GM18867 (cell line): ENCODE results near the gene CSNK1A1.
"Not testable (repeated sequence)": the region's sequence is repeated elsewhere in the genome, so short reads cannot be mapped to it uniquely, and the experiment has no call there.

Source experiments
- ATAC-seq: cut with Tn5 transposase; IDR thresholded peaks from one replicate; pipeline ENCODE4 v1.9.1; 2021; ENCODE audit warnings: mild to moderate bottlenecking, moderate library complexity; ENCODE audit not compliant: unreplicated experiment

CSNK1A1 gene

DNA sequence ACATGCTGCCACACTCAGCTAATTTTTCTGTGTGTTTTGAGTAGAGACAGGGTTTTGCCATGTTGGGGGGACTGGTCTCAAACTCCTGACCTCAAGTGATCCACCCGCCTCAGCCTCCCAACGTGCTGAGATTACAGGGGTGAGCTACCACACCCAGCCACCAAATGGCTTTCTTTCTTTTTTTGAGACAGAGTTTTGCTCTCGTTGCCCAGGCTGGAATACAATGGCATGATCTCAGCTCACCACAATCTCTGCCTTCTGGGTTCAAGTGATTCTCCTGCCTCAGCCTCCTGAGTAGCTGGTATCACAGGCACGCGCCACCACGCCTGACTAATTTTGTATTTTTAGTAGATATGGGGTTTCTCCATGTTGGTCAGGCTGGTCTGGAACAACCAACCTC is 15.5 kb downstream of the CSNK1A1 start:
- ATAC-seq: not testable (repeated sequence)

DNA sequence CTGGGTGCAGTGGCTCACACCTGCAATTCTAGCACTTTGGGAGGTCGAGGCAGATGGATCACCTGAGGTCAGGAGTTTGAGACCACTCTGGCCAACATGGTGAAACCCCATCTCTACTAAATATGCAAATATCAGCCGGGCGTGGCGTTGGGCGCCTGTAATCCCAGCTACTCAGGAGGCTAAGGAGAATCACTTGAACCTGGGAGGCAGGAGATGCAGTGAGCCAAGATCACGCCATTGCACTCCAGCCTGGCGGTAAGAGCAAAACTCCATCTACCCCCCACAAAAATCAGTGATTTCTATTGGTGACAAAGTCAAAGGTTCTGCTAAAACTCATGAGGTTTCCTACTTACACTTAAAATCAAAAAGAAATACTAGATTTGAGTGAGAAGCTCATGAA is 18.8 kb downstream of the CSNK1A1 start:
- no peak for ATAC-seq

DNA sequence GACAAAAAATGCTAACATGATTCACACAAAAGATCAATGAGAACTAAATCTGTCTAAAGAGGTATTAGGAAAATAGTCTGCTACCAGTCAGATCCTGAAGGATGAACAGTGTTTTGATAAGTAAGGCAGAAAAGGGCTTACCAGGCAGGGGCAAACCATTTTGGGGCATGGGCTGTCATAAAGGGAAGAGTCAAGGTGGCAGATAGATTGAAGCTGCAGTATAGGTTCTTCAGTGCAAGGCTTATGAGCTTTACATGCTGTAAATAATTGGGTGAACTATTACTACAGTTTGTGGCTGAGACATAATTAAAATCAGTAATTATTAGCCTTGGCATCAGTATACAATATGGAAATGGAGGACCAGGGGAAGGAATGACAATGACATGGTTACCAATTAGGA is 21.8 kb downstream of the CSNK1A1 start:
- ATAC-seq: no peak

DNA sequence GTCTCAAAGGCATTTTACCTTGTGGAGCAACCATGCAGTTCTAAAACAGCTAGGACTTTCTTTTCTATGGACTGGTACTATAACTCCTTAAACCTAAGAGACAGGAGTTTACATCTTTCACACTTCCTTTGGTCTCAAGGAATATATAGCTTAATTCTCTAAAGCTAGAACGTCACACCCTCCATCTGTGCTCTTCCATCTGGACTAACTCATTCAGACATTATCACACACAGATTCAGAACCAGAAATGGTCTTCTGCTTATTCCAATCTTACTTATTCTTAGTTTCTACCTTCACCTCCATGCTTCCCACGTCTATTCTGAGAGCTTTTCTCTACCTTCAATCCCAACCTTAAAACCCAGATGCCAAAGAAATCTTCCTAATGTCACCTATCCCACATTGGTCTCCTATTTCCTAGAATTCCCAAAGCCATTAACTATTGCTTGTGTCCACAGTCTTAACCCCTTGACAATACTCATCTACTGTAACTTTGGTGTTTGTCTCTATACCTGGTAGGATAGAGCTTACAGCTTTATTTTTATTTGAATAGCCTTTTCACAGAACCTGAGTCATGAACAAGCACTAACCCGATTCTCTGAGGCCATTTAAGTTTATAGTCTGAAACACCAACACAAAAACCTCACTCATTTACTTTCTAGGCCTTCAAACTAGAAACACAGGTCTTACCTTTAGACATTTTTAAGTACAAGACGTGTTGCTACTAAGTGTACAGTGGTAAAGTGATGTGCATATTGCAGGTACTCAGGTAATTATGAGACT is 22.8 kb downstream of the CSNK1A1 start:
- ATAC-seq: no peak

DNA sequence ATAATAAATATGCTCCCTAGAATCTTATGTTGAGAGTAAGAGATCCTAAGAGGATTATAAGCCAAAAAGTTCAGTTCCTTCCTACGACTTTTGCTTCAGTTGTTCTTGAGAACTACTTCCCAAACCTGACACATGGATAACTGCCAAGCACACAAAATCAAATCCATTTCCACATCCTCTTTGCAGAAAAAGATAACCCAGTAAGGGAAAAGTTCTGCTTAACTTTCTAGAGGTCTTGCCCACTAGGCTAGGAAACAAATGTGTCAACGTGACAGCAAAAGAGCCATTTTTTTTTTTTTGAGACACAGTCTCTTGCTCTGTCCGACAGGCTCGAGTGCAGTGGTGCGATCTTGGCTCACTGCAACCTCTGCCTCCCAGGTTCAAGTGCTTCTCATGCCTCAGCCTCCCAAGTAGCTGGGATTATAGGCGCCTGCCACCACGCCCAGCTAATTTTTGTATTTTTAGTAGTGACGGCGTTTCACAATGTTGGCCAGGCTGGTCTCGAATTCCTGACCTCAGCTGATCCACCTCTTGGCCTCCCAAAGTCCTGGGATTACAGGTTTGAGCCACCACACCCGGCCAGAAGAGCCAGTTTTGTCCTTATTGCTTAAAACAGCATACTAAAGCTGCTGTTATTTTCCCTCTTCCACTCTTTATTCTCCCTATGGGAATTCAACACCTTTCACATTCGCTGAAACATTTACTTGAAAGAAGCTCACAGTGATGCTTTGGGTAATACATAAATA is 24.2 kb downstream of the CSNK1A1 start:
- no peak for ATAC-seq

DNA sequence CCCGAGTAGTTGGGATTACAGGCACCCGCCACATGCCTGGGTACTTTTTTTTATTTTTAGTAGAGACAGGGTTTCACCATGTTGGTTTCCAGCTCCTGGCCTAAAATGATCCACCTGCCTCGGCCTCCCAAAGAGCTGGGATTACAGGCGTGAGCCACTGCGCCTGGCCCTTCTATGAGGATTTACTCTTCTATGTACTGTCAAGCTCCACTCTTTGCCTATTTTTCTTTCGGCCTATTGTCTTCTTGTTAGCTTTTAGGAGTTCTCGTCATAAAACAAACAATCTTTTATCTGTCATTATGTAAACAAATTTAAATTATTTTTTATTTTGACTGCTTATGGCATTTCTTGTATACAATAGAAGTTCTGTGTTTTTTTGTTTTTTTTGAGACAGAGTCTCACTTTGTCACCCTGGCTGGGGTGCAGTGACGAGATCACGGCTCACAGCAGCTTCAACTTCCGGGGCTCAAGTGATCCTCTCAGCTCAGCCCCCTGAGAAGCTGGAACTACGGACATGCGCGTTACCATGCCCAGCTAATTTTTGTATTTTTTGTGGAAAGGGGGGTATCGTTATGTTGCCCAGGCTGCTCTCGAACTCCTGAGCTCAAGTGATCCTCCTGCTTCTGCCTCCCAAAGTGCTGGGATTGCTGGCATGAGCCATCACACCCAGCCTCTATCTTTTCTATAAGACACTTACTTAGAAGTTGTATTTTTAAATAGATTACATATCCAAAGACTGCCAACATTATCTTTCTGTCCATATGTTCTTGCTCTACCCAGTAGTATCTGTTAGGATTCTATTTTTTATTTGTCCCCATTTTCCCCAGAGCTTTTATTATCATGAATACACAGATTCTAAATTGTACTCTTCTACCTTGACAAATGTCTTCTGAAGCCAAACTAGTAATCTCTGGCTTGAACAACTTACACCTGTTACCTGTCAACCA is 29.2 kb downstream of the CSNK1A1 start:
- ATAC-seq: no peak

DNA sequence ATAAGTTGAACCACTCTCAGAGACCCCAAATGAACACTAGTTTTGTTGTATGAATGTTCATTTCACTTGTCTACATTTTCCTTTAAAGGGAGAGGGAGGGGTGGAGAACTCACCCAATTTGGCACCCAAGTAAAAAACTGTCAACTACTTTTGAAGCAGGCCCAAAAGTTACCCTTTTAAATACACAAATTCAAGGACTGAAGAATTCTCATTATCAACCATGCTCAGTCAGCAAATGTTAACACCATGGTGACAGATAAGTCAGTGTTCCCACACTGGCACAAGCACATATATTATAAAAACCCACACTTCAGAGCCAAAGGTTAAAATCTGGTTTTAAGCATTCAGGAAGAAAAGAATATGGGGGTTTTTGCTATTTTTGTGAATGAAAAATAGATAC is 31.6 kb downstream of the CSNK1A1 start:
- ATAC-seq: no peak

DNA sequence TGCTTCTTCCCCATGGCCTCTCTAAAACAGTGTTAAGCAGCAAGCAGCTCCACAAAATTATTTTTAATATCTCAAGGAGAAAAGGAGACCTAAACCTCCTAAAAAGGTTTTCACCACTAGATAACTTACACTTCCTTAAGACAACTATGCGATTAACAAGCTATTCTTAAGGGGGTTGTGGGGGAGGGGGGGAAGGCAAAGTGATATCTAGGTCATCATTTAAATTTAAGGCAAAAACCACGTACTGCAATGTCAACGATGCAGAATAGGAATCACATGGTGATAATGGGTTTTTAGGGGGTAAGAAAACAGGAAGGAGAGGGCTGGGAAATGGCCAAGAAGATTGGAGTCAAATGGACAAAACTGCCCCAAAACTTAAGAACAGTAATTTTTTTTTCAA is 32.6 kb downstream of the CSNK1A1 start:
- no peak for ATAC-seq

DNA sequence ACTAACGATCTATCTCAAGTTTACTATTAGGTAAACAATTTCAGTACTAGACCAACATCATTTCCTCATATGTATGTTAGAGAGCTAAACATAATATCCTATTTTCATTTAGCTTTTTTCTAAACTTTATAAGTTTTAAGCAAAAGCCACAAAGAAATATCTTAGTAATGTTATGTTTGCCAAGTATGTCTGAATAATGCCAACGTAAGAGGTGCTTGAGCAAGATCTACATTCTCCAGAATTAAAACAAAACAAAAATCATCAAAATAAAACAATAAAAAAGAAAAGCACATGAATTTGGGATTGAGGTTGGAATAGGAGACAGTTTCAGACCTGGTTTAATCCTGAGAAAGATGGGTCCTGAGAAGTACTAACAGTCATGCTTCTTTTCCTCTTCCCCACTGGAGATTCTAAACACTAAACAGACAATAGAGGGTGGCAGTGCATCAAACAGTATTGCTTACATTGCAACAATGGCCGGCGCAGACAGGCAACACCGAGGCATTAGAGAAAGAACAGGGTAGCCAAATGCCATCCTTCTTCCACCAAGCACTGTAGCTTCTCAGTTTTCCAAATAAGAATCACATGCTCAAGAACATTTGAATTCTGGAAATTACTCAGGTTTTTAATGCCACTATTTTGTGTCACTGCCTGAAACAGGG is 33.6 kb downstream of the CSNK1A1 start:
- ATAC-seq: no peak

DNA sequence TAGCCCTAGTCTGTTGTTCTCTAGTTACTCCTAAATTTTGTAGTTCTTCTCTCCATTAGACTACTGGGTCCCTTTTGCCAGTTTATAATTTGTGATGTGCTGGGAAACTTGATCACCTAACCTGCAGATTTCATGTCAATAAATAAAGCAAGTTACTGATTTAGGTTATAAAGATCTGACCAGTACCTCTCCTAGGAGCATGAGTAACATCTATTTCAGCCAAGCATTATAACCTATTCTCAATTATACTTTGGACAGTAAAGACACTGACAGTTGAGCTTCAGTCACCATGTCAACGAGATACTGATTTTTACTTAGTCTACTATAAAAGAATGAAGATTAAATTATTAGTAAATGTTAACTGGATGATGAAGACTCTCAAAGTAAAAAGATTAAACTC is 36.7 kb downstream of the CSNK1A1 start:
- ATAC-seq: no peak

DNA sequence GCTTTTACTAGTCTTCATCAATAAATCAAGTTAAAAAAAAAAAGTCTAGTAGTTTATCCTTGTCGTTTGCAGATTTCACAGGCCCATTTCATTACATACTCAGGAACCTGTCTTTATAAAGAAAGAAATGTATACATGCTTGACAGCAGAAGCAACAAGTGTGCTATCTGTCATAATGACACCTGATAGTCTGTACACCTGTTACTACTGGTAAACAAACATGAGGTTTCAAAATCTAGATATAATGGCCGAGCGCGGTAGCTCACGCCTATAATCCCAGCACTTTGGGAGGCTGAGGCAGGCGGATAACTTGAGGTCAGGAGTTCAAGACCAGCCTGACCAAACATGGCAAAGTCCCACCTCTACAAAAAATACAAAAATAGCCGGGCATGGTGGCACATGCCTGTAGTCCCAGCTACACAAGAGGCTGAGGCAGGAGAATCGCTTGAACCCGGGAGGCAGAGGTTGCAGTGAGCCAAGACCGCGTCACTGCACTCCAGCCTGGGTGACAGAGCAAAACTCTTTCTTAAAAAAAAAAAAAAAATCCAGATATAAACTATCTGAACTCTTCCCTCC is 37.8 kb downstream of the CSNK1A1 start:
- not testable (repeated sequence) for ATAC-seq

DNA sequence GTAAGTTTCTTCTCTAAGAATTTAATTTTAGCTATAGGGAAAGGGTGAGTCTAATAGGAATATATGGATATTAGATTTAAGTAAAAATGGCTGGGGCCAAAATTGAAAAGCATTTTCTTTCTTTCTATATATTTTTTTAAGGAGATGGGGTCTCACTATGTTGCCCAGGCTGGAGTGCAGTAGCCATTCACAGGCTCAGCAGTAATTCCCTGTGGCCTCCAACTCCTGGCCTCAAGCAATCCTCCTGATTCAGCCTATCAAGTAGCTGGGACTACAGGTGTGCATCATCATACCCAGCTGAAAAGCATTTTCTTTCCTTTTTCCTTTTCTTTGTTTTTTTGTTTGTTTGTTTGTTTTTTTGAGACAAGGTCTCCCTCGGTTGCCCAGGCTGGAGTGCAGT is 41.1 kb downstream of the CSNK1A1 start:
- ATAC-seq: no peak

DNA sequence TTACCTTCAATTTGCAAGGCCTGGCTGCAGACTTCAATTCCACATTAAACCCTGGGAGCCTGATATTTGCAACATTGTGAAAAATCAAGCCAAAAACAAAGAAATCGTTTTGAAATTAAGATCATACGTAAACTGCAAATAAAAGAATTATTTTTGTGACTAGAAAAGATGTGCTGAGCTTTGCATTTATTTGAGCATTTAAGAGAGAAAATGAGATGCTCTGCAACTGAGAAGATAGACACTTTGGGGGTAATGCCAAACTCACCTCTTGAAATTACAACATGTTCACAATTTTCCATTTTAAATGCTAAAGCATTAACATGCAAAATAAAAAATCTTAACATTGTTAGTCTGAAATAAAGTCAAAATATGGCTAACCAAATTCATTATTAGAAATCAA is 46.6 kb downstream of the CSNK1A1 start:
- no peak for ATAC-seq

DNA sequence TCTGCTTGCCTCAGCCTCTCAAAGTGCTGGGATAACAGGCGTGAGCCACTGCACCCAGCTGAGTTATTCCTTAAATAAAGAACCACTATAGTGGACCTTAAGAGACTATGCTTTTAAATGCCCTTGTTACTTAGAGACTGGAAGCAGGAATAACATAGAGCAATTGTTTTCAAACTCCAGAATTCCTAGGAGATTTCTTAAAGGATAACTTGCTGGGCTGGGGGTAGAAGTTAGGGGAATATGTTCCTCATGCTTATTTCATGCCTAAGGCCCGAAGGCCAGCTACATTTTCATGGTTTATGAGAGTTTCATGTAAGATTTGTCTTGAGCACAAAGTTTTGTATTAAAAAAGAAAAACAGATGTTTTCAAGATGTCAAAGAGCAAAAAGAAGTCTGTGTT is 48.2 kb downstream of the CSNK1A1 start:
- no peak for ATAC-seq

DNA sequence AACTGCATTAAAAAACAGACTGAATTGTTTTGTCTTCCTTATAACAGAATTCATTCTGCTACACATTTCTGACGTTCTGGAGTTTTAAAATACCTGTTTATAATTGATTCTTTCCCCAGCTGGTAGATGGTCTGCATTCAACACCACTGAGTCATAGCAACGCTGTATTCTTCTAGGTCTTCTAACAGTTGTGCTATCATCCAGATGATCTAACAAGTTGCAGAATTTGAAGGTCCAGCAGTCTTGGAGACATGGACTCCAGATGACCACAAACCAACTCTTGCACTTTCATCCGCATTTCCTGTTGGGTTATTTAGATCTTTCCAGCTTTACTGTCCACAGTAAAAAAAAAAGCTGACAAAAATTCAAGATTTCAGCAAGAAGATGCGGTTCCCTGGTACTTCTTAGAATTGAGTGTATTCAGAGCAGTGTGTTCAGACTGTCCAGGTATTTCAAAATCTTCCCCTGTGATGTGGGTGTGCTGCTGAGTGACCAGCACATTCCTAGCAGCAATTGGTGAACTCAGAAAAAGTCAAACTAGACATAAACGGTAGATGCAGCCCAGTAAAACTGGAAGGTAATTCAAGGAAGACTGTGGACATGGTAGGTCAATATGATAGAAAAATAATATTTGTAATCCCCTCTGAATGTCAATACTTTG is 50.2 kb downstream of the CSNK1A1 start:
- no peak for ATAC-seq

DNA sequence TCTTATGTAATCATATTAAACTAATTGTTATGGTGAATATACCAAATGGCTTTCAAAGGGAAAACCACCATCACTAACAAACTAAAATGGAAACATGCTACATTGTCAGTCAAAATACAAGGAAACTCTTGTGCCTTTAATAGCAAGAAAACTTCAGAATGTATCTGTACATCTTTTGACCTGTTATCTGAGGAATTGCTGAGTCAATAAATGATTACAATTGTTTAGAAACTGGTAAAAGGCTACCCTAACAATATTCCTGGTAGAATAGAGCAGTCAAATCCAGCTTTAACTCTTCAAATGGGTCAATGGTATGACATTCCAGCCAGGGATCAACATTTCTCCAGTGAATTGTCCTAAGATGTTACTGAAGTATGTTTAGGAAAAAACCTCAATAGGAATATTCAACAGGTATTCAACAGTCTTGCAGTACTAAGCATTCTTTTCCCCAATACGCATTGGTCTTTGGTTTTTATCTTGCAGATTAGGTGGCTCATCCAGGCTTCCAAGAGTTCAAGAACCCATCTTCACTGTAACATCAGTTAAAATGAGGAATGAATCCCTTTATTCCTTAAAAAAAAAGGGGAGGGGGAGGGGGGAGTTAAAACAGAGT is 52.4 kb downstream of the CSNK1A1 start:
- no peak for ATAC-seq

DNA sequence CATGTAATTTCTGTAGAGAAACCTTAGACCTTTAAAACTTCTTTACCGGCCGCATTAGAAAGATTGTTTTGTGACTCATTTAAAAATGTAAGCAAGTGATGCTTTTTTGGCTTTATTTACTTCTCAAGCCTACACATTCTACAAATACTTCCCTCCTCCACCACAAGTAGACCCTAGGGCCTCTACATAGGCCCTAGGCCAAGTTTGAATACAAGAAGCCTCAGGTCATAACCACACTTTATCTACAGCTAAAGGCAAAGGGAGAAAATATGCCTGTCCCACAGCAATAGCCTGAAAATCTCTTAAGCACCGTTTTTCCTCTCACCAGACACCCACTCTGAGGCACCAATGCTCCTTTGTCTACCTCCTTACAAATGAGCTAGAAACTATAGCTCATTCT is 53.9 kb downstream of the CSNK1A1 start:
- ATAC-seq: no peak

DNA sequence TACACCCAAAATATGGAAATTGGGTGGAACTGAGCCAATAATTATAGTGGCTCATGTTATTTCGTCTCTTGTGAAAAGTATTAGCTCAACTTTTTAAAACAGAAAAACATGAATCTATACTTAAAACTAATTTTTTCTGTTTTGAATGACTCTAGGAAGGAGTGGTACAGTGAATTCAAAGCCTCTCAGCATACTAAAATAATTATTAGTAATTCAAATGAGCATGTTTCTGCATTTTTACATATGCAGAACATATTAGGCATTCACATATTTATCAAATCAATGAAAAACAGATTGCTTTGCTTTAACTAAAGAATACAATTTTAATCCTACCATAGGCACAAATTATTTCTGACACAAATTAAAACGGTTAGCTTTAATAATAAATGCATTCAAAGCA is 54.3 kb downstream of the CSNK1A1 start:
- ATAC-seq: no peak

DNA sequence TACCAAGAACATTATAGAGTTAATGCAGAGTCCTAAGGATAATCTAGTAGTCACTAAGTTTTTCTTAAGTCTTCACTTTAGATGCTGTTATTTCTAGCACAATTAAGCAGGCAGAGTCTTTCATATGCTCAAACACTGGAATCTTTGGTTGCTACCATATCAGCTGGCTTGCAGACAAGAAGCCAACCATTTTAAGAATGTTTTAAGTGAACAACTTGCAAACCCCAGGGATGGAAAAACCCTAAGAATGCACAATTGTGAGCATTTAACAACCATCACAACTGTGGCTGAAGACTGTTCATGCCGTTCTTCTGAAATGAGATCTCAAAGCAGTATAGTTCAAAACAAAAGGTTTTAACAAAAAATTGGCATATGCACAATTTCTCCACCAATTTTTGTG is 55.1 kb downstream of the CSNK1A1 start:
- ATAC-seq: no peak

DNA sequence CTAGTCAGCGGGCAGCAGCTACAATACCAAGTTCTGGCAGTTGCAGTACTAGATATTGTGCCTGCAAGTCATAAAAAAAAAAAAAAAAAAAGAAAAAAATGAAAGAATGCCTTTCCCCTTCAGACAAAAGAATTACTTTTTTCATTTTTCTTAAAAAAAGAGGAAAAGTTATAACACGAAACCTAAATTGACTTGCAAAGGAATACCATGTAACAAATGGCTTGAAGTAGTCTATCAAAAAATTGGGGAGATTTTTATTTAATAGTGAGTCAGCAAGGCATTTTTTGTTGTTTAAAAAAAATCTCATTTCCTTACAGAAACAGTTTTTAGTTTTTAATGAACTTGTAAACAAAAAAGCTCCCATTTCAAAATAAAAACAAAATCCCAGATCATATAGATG is 55.6 kb downstream of the CSNK1A1 start:
- ATAC-seq: no peak
